ENCODE measurements around the gene ZC3H14.

ZC3H14 gene

GRCh38 chr14:88550078-88550477 lies 12.8 kb upstream of the ZC3H14 start:
- no peak for DNase-seq (ENCODE audit: low read depth, low spot score)

GRCh38 chr14:88551094-88551870 lies 11.6 kb upstream of the ZC3H14 start:
- DNase-seq (ENCODE audit: low read depth, low spot score), result no peak

More at GRCh38 chr14:88550078-88550477, 12.8 kb upstream of the ZC3H14 start:
- H3K4me3 ChIP-seq (ENCODE audit: low read length), result no peak overlapping the region

DNA sequence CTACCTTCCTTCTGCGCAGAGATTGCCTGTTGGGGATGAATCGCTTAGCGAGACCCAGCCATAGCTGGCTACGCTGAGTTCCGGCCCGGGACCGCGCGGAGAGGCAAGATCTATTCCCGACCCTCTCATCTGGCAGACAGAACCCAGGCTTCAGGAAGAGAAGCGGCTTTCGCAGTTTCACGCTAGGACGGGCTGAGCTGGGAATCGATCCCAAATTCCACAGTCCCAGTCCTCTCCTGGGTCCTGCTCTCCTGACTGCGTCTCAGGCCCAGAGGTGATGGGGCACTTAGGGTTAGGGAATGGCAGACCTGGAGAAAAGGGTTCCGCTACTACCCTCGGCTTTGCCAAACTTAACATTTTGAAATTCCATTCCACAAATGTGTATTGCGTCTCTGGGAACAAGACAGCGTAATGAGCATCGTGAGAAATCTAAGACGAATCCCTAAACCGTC lies 10.8 kb upstream of the ZC3H14 start:
- no peak for DNase-seq (ENCODE audit: low read depth, low spot score)
- H3K4me3 ChIP-seq (ENCODE audit: low read length), result no peak overlapping the region

More at GRCh38 chr14:88551094-88551870, 11.6 kb upstream of the ZC3H14 start:
- H3K4me3 ChIP-seq (ENCODE audit: low read length), result no peak overlapping the region

GRCh38 chr14:88552876-88553275 lies 10.0 kb upstream of the ZC3H14 start:
- H3K4me3 ChIP-seq (ENCODE audit: low read length), result no peak overlapping the region
- DNase-seq (ENCODE audit: low read depth, low spot score), result no peak

- H3K4me3 ChIP-seq (ENCODE audit: low read length), result no peak overlapping the region
- no peak for DNase-seq (ENCODE audit: low read depth, low spot score)
These were observed 8.9 kb upstream of the ZC3H14 start for GRCh38 chr14:88553886-88554456.

- H3K4me3 ChIP-seq (ENCODE audit: low read length), result peak within 1 kb of the TSS; percentile 33
- no peak for DNase-seq (ENCODE audit: low read depth, low spot score)
These were observed 8.2 kb upstream of the ZC3H14 start, which contains the start of gene PTPN21 for GRCh38 chr14:88554457-88555286. Gene PTPN21 (minus strand): TSS chr14:88555007. CDS start chr14:88550417, 4,590 bp downstream.

GRCh38 chr14:88556581-88556980 lies 6.3 kb upstream of the ZC3H14 start:
- no peak for DNase-seq (ENCODE audit: low read depth, low spot score)
- H3K4me3 ChIP-seq (ENCODE audit: low read length), result no peak overlapping the region

DNA sequence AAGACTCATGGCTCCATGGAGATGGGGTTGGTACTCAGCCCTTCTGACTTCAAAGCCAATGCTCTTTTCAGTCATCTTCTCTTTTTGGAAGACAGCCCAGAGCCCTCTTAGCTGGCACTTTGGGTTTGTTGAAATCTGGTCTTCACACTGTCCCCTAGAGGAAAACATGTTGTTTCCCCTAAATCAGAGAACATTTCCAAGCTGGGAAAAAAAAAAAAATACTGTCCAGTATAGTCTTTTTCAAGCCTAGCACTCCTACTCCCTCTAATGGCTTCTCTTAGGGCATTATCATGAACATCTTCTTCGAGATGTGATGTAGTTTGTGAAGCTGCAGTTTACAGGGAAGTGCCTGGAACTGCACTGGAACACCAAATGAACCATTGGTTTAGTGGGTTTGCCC lies 3.0 kb upstream of the ZC3H14 start:
- no peak for DNase-seq (ENCODE audit: low read depth, low spot score)
- no peak overlapping the region for H3K4me3 ChIP-seq (ENCODE audit: low read length)

GRCh38 chr14:88562532-88562830 lies 356 bp upstream of the ZC3H14 start:
- DNase-seq (ENCODE audit: low read depth, low spot score), result no peak

GRCh38 chr14:88563845-88564244 lies 1.0 kb downstream of the ZC3H14 start:
- peak overlapping the region; percentile 81 for H3K4me3 ChIP-seq (ENCODE audit: low read length)
- DNase-seq (ENCODE audit: low read depth, low spot score), result no peak

More at GRCh38 chr14:88562532-88562830, 356 bp upstream of the ZC3H14 start:
- H3K4me3 ChIP-seq (ENCODE audit: low read length), result peak overlapping the region; percentile 81

DNA sequence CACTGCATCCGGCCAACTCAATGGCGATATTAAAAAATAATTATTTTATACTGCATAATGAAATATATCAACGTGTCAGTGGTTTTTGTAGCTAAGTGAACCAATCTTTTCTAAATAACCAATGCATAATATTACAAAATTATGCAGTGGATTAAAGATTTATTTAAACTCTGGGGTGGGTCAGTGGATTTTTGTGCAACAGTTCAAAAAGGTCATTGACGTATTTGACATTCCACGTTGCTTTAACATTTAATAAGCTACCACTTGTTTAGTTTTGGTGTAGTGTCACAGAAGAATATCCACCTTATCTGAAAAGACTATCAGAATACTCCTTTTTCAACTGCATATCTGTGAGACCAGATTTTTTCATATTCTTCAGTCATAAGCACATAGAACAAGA lies 2.6 kb downstream of the ZC3H14 start:
- H3K4me3 ChIP-seq (ENCODE audit: low read length), result no peak overlapping the region
- no peak for DNase-seq (ENCODE audit: low read depth, low spot score)

GRCh38 chr14:88568196-88568595 lies 5.4 kb downstream of the ZC3H14 start:
- H3K4me3 ChIP-seq (ENCODE audit: low read length), result no peak overlapping the region
- no peak for DNase-seq (ENCODE audit: low read depth, low spot score)

DNA sequence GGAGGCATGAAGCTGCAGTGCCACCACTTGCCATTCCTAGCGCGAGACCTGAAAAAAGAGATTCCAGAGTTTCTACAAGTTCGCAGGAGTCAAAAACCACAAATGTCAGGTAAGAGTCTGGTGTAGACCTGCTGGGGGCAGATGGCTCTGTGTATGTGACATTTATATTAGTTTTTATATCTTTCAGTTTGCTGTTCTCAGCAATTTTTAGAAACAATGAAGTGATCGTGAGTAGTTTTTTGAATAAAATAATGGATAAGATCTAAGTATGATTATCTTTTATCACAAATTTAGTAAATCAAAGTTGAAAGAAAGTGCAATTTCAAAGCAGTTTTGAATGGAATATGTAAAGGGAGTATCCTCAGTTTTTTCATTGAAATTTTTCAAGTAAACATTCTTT lies 9.3 kb downstream of the ZC3H14 start:
- no peak overlapping the region for H3K4me3 ChIP-seq (ENCODE audit: low read length)
- DNase-seq (ENCODE audit: low read depth, low spot score), result no peak

DNA sequence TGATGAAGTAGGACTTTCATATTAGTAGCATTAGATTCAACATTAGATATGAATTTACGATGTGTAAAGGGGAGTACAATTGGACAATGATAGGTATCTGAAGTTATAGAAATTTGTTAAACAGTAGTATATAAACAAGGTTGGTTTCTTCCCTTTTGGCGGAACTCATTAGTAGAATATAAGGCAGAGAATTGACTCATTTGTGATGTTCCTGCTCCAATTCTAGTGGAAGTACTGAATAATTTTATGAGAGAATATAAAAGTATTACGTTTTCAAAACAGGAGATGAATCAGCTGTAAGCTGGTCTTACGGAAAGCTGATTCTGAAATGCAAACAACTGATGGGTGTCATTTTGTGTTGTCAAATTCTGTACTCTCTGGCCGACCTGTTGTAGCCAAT lies 13.4 kb downstream of the ZC3H14 start:
- H3K4me3 ChIP-seq (ENCODE audit: low read length), result no peak overlapping the region

DNA sequence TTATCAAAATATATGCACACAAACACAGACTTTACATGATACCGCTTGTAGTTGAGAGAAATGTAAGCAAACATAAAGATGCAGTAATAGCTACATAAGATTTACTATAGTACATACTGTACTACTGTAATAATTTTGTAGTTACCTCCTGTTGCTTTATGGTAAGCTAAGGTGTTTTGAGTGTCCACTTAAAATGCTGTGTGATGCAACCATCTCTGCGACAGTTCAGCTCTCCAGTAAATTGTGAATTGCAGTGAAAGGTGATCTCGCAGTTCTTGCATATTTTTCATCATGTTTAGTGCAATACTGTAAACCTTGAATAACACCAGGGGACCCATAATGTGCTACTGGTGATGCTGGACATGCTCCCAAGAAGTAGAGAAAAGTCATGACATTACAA lies 21.6 kb downstream of the ZC3H14 start:
- no peak for DNase-seq (ENCODE audit: low read depth, low spot score)
- no peak overlapping the region for H3K4me3 ChIP-seq (ENCODE audit: low read length)

More for the DNA sequence above, 13.4 kb downstream of the ZC3H14 start:
- no peak for DNase-seq (ENCODE audit: low read depth, low spot score)

DNA sequence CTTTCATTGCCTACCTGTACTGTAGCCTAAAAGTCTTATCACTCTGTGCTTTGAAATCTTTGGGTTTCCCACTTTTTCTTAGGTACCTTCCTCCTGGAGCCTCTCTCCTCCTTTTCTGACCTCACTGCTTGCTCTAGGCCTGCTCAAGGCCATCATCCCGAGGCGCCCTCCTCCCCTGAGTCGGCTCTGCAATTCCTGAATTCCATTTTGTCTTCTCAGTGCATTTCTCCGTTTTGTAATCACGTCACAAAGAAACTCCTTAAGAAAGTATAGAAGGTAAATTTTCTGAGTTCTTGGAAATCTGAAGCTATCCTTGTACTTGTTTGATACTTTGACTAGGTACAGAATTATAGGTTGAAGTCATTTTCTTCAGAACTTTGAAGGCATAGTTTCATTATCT lies 25.2 kb downstream of the ZC3H14 start:
- no peak for DNase-seq (ENCODE audit: low read depth, low spot score)
- no peak overlapping the region for H3K4me3 ChIP-seq (ENCODE audit: low read length)

GRCh38 chr14:88590173-88590572 lies 27.3 kb downstream of the ZC3H14 start:
- DNase-seq (ENCODE audit: low read depth, low spot score), result no peak
- no peak overlapping the region for H3K4me3 ChIP-seq (ENCODE audit: low read length)

DNA sequence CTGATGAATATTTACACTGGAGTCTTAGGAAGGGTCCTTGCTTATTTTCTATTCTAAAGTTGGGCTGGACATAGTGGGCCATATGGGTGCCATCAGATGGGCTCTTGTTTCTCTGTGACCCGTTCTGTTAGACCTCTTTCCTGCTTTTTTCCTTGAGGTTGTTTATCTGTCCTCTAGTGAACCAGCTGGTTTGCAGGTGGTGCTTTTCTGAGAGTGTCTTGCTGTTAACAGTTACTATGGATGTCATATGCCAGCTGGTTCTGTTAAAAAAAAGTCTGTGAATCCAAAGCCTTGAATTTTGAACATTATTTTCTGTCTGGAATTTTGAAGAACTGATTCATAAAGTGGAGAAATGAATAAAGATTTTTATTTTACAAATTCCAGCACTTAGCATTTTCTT lies 29.2 kb downstream of the ZC3H14 start:
- H3K4me3 ChIP-seq (ENCODE audit: low read length), result no peak overlapping the region
- DNase-seq (ENCODE audit: low read depth, low spot score), result no peak

DNA sequence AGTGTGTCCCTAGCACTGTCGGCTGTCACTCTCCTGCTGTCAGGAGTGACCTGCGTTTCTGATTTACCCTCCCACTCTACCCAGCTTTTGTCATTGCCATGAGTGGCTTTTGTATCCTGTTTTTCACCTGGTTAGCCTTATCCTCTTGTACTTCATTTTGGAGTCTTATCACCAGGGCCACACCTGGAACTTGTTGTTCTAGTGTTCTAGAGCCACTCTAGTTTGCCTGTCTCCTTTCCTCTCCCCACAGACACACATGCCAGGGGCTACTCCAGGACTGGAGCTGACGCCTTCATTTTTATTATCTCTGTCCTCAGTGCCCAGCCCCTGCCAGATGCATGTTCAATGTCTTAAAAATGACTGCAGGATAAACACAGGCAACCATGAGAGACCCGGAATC lies 34.2 kb downstream of the ZC3H14 start:
- no peak overlapping the region for H3K4me3 ChIP-seq (ENCODE audit: low read length)
- DNase-seq (ENCODE audit: low read depth, low spot score), result no peak

DNA sequence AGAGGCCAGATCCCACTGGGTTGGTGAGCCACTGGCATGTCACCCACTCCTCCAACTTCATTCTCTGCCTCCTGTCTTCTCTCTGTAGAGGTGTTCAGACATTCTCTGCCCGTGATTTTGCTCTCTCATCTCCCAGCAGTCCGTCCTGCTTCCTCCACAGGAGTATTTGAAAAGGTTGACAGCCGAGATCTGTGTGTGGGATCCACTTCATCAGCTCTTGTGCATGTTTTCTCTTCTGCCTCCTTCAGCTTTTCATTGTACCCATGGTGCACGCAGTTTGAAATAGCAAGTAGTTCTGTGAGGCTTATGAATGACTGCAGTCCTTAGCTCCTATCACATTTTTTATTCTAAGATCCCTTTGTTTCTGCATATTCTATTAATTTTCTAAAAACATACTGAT lies 34.8 kb downstream of the ZC3H14 start:
- no peak overlapping the region for H3K4me3 ChIP-seq (ENCODE audit: low read length)

More for the DNA sequence above, 34.8 kb downstream of the ZC3H14 start:
- DNase-seq (ENCODE audit: low read depth, low spot score), result no peak

All from Jurkat, Clone E6-1 (cell line).